HEK293 (cell line): ENCODE data around the gene FILIP1.

ENCODE experiments used
- CTCF ChIA-PET: fragments of 350-600 bp; formaldehyde crosslinking; extraction: SDS; loops from one replicate; lab custom pipeline; 2021; ENCODE audit warnings: antibody characterized with exemption; lab: Yijun Ruan, JAX
- POLR2A ChIA-PET: fragments of 300-600 bp; formaldehyde crosslinking; extraction: SDS; loops from one replicate; lab custom pipeline; 2020; ENCODE audit warnings: antibody characterized with exemption, inconsistent platforms; lab: Yijun Ruan, JAX
- H3K27ac ChIP-seq: fragments of 200-500 bp; sonication (Bioruptor generic); 2 replicates; pipeline ENCODE4 v1.5.1; 2014; ENCODE audit warnings: low read depth, low read length, control low read depth, inconsistent platforms; ENCODE audit errors: extremely low read depth
- H3K36me3 ChIP-seq, 2 experiments: fragments of 200-500 bp in 1 of 2; sonication (Bioruptor generic) in 1 of 2; 1 replicate in 1 of 2; 2 replicates in 1 of 2; pipeline ENCODE4 v1.5.1; 2014 to 2017; ENCODE audit warnings: inconsistent platforms in 2 of 2, low read length in 2 of 2; ENCODE audit not compliant: control insufficient read depth in 2 of 2, insufficient read depth in 1 of 2
- H3K4me1 ChIP-seq: fragments of 200-500 bp; sonication (Bioruptor generic); 2 replicates; pipeline ENCODE4 v1.5.1; 2014; ENCODE audit warnings: mild to moderate bottlenecking, low read length, inconsistent platforms; ENCODE audit not compliant: control insufficient read depth, insufficient read depth
- H3K4me3 ChIP-seq: 2 replicates; pipeline ENCODE4 v1.5.1; 2011; ENCODE audit warnings: low read depth, mild to moderate bottlenecking, control low read depth, low read length, moderate library complexity
- H3K9me3 ChIP-seq: fragments of 200-500 bp; sonication (Bioruptor generic); 2 replicates; pipeline ENCODE4 v1.5.1; 2014; ENCODE audit warnings: low read depth, low read length, inconsistent platforms; ENCODE audit not compliant: control insufficient read depth, insufficient read depth
- SETDB1 ChIP-seq: IDR thresholded peaks from one replicate; pipeline ENCODE4 v1.6.1; 2017; ENCODE audit warnings: mild to moderate bottlenecking, low read length, moderate library complexity, mixed read lengths; ENCODE audit not compliant: insufficient read length
- TRIM28 ChIP-seq: IDR thresholded peaks from 2 replicates; pipeline ENCODE4 v1.6.1; 2011; ENCODE audit warnings: low read length, control low read depth, borderline replicate concordance
- ZFHX2 ChIP-seq: fragments of 450-650 bp; formaldehyde crosslinking; conservative IDR thresholded peaks from 2 replicates; pipeline ENCODE4 v1.5.1; 2016; ENCODE audit warnings: missing biosample characterization, missing genetic modification characterization
- ZFP37 ChIP-seq: fragments of 450-650 bp; formaldehyde crosslinking; IDR thresholded peaks from 2 replicates; pipeline ENCODE4 v1.5.1; 2016; ENCODE audit warnings: missing biosample characterization, missing genetic modification characterization
- ZNF274 ChIP-seq, 2 experiments: fragments of 200-500 bp in 1 of 2; fragments of 450-650 bp in 1 of 2; sonication (Bioruptor generic) in 1 of 2; formaldehyde crosslinking in 1 of 2; IDR thresholded peaks; 2 replicates each; pipeline versions ENCODE4 v1.5.1 to v1.6.1; 2014 to 2016; ENCODE audit warnings: borderline replicate concordance in 1 of 2, inconsistent platforms in 1 of 2, low read length in 1 of 2, missing biosample characterization in 1 of 2, missing genetic modification characterization in 1 of 2
- ZNF561 ChIP-seq: fragments of 450-650 bp; IDR thresholded peaks from 2 replicates; pipeline ENCODE4 v1.5.1; 2018; ENCODE audit warnings: missing biosample characterization, missing genetic modification characterization, borderline replicate concordance
- ZNF670 ChIP-seq: fragments of 450-650 bp; formaldehyde crosslinking; IDR thresholded peaks from 2 replicates; pipeline ENCODE4 v1.5.1; 2016; ENCODE audit warnings: missing biosample characterization, missing genetic modification characterization, low read depth
- ZNF768 ChIP-seq: fragments of 450-650 bp; formaldehyde crosslinking; IDR thresholded peaks from 2 replicates; pipeline ENCODE4 v1.5.1; 2018; ENCODE audit warnings: missing biosample characterization, mild to moderate bottlenecking, missing genetic modification characterization
- ZNF791 ChIP-seq: fragments of 450-650 bp; formaldehyde crosslinking; IDR thresholded peaks from 2 replicates; pipeline ENCODE4 v1.5.1; 2016; ENCODE audit warnings: missing biosample characterization, missing genetic modification characterization
- TF ChIP-seq, protein P1 (sequence below): fragments of 450-650 bp; formaldehyde crosslinking; IDR thresholded peaks from 2 replicates; pipeline ENCODE4 v1.5.1; 2017; ENCODE audit warnings: missing biosample characterization, missing genetic modification characterization
- TF ChIP-seq, protein P2 (sequence below): fragments of 450-650 bp; formaldehyde crosslinking; IDR thresholded peaks from 2 replicates; pipeline ENCODE4; 2016; ENCODE audit warnings: missing biosample characterization, missing genetic modification characterization
- TF ChIP-seq, protein P3 (sequence below): fragments of 450-650 bp; formaldehyde crosslinking; IDR thresholded peaks from 2 replicates; pipeline ENCODE4 v1.5.1; 2016; ENCODE audit warnings: missing biosample characterization, missing genetic modification characterization

Gene FILIP1

DNA sequence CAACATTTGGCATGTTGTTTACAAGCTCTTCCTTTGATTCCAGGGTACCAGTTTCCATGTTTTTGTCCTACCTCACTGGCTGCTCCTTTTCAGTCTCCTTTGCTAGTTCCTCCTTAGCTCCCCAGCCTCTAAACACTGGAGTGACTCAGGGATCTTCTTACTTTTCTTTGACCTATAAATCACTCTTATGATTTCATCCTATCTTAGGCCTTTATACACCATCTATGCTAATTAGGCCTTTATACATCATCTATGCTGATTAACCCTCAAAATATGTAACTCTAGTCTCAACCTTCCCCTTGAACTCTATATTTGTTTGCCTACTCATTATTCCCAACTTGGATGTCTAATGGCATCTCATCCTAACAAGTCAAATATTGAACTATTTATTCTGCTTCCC, 218.5 kb downstream of the FILIP1 start (continued):
- TF ChIP-seq, protein P1, sequence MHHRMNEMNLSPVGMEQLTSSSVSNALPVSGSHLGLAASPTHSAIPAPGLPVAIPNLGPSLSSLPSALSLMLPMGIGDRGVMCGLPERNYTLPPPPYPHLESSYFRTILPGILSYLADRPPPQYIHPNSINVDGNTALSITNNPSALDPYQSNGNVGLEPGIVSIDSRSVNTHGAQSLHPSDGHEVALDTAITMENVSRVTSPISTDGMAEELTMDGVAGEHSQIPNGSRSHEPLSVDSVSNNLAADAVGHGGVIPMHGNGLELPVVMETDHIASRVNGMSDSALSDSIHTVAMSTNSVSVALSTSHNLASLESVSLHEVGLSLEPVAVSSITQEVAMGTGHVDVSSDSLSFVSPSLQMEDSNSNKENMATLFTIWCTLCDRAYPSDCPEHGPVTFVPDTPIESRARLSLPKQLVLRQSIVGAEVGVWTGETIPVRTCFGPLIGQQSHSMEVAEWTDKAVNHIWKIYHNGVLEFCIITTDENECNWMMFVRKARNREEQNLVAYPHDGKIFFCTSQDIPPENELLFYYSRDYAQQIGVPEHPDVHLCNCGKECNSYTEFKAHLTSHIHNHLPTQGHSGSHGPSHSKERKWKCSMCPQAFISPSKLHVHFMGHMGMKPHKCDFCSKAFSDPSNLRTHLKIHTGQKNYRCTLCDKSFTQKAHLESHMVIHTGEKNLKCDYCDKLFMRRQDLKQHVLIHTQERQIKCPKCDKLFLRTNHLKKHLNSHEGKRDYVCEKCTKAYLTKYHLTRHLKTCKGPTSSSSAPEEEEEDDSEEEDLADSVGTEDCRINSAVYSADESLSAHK = no peak
- TF ChIP-seq, protein P2, sequence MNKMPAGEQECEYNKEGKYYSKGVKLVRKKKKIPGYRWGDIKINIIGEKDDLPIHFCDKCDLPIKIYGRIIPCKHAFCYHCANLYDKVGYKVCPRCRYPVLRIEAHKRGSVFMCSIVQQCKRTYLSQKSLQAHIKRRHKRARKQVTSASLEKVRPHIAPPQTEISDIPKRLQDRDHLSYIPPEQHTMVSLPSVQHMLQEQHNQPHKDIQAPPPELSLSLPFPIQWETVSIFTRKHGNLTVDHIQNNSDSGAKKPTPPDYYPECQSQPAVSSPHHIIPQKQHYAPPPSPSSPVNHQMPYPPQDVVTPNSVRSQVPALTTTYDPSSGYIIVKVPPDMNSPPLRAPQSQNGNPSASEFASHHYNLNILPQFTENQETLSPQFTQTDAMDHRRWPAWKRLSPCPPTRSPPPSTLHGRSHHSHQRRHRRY (tag by site-specific recombination) = no peak

DNA sequence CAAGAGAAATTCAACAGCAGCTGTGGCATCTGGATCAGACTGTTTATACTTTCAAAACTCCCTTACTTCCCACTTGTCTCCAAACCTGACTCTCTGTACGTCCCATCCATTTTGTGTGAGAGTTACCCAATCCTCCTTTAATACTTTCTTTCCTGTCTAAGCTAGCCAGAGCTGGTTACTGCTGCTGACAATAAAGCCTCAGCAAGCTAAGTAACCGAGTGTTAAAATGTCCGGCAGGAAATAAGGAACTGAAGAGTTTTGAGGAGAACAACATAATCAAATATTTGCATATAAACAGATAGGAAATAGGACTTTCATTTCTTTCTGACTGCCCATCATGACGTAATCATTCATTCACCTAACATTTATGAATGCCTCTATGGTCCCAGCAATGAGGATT, 220.6 kb downstream of the FILIP1 start:
- ChIA-PET CTCF (interaction anchor here (0.6 to 0.7 kb wide), 3 partner anchors 27 to 1941 kb away, joined by 3 read pairs; no protein-coding TSS in a partner anchor), POLR2A (interaction anchor here (0.8 kb wide), 1 partner anchor 1538 kb away, joined by 3 read pairs; no protein-coding TSS in a partner anchor)
- peak overlapping the region; percentile 4; the same call in 1 of the 2 replicates for H3K27ac ChIP-seq
- H3K4me3 ChIP-seq = no peak overlapping the region
- TF ChIP-seq ZFP37 (tag by site-specific recombination) (no peak), ZFHX2 (tag by site-specific recombination) (no peak)
- 0 out of 2 replicates have a peak, but pooled peaks cover 2% of the 10 kb centered on the region for H3K9me3 ChIP-seq
- H3K4me1 ChIP-seq = peaks cover 2% of the 10 kb centered on the region
- H3K36me3 ChIP-seq = peaks cover 0 to 22% of the 10 kb centered on the region in 2 experiments; a peak in 1 of 3 replicates

DNA sequence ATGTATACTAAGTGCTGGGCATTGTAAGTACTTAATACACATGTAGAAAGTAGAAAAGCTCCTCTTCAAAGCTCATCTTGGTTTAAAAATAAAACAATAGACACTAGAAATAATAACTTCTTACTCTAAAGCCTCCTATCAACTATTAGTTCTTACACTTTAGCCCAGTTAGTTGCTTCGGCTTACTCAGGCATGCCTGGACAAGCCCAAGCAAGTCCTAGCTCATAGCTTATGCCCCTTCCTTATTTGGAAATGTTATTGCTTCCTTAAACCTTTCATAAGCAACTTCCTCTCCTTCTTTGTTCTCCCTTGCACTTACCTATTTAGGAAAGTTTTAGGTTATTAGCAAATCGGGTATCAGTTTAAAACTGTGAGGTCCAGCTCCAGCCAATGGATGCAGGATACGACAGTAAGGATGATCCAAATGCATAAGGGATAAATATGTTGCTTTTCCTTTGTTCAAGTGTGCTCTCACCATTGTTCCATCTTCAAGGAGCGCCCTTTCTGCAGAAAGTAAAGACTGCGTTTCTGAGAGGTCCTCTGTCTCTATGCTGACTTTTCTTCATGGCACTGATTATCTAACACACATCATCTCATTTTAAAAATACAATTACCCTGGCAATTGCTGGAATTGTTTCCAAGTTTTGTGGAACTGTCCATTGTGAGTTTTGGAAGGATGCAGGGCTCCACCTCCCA, 221.3 kb downstream of the FILIP1 start:
- peaks cover 0 to 22% of the 10 kb centered on the region in 2 experiments; a peak in 1 of 3 replicates for H3K36me3 ChIP-seq
- POLR2A ChIA-PET = interaction anchor here (1.2 to 1.6 kb wide), 2 partner anchors 13 to 29 kb away, joined by 4 read pairs; partner anchors contain the start of genes COX7A2 and TMEM30A
- H3K9me3 ChIP-seq = 0 out of 2 replicates have a peak, but pooled peaks cover 2% of the 10 kb centered on the region
- H3K27ac ChIP-seq = peak overlapping the region; percentile 4; the same call in 1 of the 2 replicates
- H3K4me1 ChIP-seq = peaks cover 9% of the 10 kb centered on the region
- H3K4me3 ChIP-seq = no peak overlapping the region
- CTCF ChIA-PET = interaction anchor here (0.6 to 2.6 kb wide), 5 partner anchors 43 to 1942 kb away, joined by 3 to 8 read pairs (median 3); no protein-coding TSS in a partner anchor
- TF ChIP-seq ZNF670 (tag by site-specific recombination) = no peak
- TF ChIP-seq ZNF791 (tag by site-specific recombination) = no peak
- TF ChIP-seq ZNF274 (IDR thresholded peaks at IDR 0.05; ENCODE audit: low read length) = no peak
- no peak for TF ChIP-seq ZNF274 (tag by site-specific recombination; IDR thresholded peaks at IDR 0.05; ENCODE audit: borderline replicate concordance)
- TF ChIP-seq, protein P3, sequence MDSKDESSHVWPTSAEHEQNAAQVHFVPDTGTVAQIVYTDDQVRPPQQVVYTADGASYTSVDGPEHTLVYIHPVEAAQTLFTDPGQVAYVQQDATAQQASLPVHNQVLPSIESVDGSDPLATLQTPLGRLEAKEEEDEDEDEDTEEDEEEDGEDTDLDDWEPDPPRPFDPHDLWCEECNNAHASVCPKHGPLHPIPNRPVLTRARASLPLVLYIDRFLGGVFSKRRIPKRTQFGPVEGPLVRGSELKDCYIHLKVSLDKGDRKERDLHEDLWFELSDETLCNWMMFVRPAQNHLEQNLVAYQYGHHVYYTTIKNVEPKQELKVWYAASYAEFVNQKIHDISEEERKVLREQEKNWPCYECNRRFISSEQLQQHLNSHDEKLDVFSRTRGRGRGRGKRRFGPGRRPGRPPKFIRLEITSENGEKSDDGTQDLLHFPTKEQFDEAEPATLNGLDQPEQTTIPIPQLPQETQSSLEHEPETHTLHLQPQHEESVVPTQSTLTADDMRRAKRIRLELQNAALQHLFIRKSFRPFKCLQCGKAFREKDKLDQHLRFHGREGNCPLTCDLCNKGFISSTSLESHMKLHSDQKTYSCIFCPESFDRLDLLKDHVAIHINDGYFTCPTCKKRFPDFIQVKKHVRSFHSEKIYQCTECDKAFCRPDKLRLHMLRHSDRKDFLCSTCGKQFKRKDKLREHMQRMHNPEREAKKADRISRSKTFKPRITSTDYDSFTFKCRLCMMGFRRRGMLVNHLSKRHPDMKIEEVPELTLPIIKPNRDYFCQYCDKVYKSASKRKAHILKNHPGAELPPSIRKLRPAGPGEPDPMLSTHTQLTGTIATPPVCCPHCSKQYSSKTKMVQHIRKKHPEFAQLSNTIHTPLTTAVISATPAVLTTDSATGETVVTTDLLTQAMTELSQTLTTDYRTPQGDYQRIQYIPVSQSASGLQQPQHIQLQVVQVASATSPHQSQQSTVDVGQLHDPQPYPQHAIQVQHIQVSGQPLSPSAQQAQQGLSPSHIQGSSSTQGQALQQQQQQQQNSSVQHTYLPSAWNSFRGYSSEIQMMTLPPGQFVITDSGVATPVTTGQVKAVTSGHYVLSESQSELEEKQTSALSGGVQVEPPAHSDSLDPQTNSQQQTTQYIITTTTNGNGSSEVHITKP (tag by site-specific recombination) = peak; percentile 36; the same call in 1 of the 2 replicates
- peak; percentile 97 for TF ChIP-seq TRIM28
- peak; percentile 76; the same call in 1 of the 2 replicates for TF ChIP-seq ZNF561 (tag by site-specific recombination)
- TF ChIP-seq SETDB1 = peak; percentile 99
- TF ChIP-seq ZNF768 (tag by site-specific recombination) = no peak
